Stomach (tissue), 9 donors: ENCODE data around the gene TMEM182. TPM values are rescaled to one million over a fixed set of nuclear protein-coding genes. Genes with fewer than 3 reads are reported as not detected.

Experiments used
- DNase-seq, 2 donors: peaks; one replicate each; pipeline versions ENCODE4 v3.0.0 to v3.0.0-alpha.2; 2013 to 2019
- H3K27ac ChIP-seq, 5 donors: fragments of 200-600 bp in 4 of 5; sonication (generic) in 4 of 5; one replicate each; pipeline ENCODE4 v1.5.1; 2013 to 2019; ENCODE audit warnings: mild to moderate bottlenecking in 1 of 5, moderate library complexity in 1 of 5
- H3K27me3 ChIP-seq, 3 donors: fragments of 200-600 bp; sonication (generic); one replicate each; pipeline ENCODE4 v1.5.1; 2017 to 2019; ENCODE audit warnings: mixed run types in 1 of 3
- H3K36me3 ChIP-seq, 4 donors: fragments of 200-600 bp; sonication (generic); 1 replicate in 3 of 4; 2 replicates in 1 of 4; pipeline ENCODE4 v1.5.1; 2016 to 2019
- H3K4me1 ChIP-seq, 4 donors: fragments of 200-600 bp; sonication (generic); one replicate each; pipeline ENCODE4 v1.5.1; 2016 to 2019
- H3K4me3 ChIP-seq, 4 donors: fragments of 200-600 bp; sonication (generic) in 3 of 4; one replicate each; pipeline ENCODE4 v1.5.1; 2016 to 2019; ENCODE audit warnings: mild to moderate bottlenecking in 1 of 4
- H3K9me3 ChIP-seq, 4 donors: fragments of 200-600 bp; sonication (generic); one replicate each; pipeline ENCODE4 v1.5.1; 2016 to 2019
- EP300 ChIP-seq: sonication (generic); formaldehyde crosslinking; IDR thresholded peaks from one replicate; pipeline ENCODE4 v1.6.1; 2017; ENCODE audit warnings: antibody characterized with exemption
- POLR2A ChIP-seq, 4 donors: fragments of 450-650 bp; IDR thresholded peaks; one replicate each; pipeline ENCODE4 v1.6.1; 2016; ENCODE audit warnings: antibody characterized with exemption in 4 of 4, control low read depth in 2 of 4, mild to moderate bottlenecking in 1 of 4, moderate library complexity in 1 of 4
- POLR2AphosphoS5 ChIP-seq, 3 donors: sonication (generic); formaldehyde crosslinking; IDR thresholded peaks; one replicate each; pipeline ENCODE4 v1.6.1; 2016; ENCODE audit warnings: antibody characterized with exemption in 3 of 3
- WGBS, 5 donors: extraction: QIAGEN DNeasy Blood & Tissue Kit in 3 of 5; methylation state at CpG; one replicate each; pipeline versions ENCODE4 v1.1.5 to v1.1.7; 2013 to 2018; 5-methylcytosine and 5-hydroxymethylcytosine counted together
- intact Hi-C: fragments of 100-400 bp; cut with DNase I; formaldehyde crosslinking; loops from one replicate; pipeline ENCODE4 v1.15.1; 2023; ENCODE audit warnings: low total_unique reads
- polyA plus RNA-seq, 3 donors: library from polyadenylated mRNA; stranded (reverse); fragments of 200-250 nt; gene quantifications; one replicate each; pipeline ENCODE4 v1.2.3, GENCODE V29; 2013
- total RNA-seq, 5 donors: library from RNA; depleted of rRNA; stranded (reverse); fragments of >200 nt; gene quantifications; one replicate each; pipeline versions ENCODE4 v1.1.0 to v1.2.3, GENCODE V29; 2014 to 2016
- TF ChIP-seq, protein P1 (sequence below), 7 experiments: fragments of 450-650 bp in 4 of 7; fragments of 200-600 bp in 3 of 7; sonication (generic) in 3 of 7; IDR thresholded peaks; one replicate each; pipeline ENCODE4 v1.5.1; 2016 to 2019; ENCODE audit warnings: antibody characterized with exemption in 7 of 7, control low read depth in 2 of 7, mild to moderate bottlenecking in 1 of 7
- donor health status: healthy with polysubstance abuse.
- donor health status: Bipolar disorder and iron deficiency.
- donor health status: healthy.

TMEM182 gene
- total and polyA plus RNA-seq, 8 donors, result 1.0 to 5.3 (median 2.6) TPM; not detected in 3

GRCh38 chr2:102755284-102755683 lies 6.5 kb upstream of the TMEM182 start:
- TF ChIP-seq EP300, result no peak
- TF ChIP-seq POLR2AphosphoS5 (IDR thresholded peaks at IDR 0.05), result no peak
- no peak for TF ChIP-seq POLR2A (IDR thresholded peaks at IDR 0.05)
- TF ChIP-seq, protein P1, sequence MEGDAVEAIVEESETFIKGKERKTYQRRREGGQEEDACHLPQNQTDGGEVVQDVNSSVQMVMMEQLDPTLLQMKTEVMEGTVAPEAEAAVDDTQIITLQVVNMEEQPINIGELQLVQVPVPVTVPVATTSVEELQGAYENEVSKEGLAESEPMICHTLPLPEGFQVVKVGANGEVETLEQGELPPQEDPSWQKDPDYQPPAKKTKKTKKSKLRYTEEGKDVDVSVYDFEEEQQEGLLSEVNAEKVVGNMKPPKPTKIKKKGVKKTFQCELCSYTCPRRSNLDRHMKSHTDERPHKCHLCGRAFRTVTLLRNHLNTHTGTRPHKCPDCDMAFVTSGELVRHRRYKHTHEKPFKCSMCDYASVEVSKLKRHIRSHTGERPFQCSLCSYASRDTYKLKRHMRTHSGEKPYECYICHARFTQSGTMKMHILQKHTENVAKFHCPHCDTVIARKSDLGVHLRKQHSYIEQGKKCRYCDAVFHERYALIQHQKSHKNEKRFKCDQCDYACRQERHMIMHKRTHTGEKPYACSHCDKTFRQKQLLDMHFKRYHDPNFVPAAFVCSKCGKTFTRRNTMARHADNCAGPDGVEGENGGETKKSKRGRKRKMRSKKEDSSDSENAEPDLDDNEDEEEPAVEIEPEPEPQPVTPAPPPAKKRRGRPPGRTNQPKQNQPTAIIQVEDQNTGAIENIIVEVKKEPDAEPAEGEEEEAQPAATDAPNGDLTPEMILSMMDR (IDR thresholded peaks at IDR 0.05), result no peak
- intact Hi-C loops, result no loop called here
- no peaks in the 10 kb centered on the region for H3K36me3 ChIP-seq
- peaks cover 0 to 18% (median 8%) of the 10 kb centered on the region in 4 donors for H3K4me1 ChIP-seq
- H3K9me3 ChIP-seq, result no peaks in the 10 kb centered on the region
- DNase-seq, result no peak
- no peak overlapping the region for H3K4me3 ChIP-seq
- 50 to 76% (median 61%) methylated on average over 4 of the region's 4 CpGs for WGBS, 5 donors
- no peak overlapping the region for H3K27ac ChIP-seq
- H3K27me3 ChIP-seq, result no peaks in the 10 kb centered on the region

DNA sequence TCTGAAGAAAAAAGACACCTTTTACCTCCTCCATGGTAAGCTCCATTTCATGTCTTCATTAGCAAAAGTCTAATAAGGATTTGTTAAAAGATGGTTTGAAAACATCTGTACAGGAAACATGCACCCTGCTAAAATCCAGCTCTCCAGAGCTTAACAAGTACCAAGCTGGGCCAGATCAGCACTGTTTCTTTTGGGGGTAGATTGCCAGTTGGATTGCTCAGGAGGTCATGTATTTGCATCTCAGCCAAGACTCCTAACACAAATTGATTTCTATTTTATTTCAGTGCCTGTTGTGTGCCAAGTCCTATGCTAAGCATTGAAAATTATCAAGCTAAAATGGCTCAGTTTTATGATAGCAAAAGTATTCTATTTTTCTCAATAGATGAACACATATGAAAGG lies 3.4 kb upstream of the TMEM182 start:
- no peak for TF ChIP-seq EP300
- no peak for TF ChIP-seq POLR2A (IDR thresholded peaks at IDR 0.05)
- TF ChIP-seq POLR2AphosphoS5 (IDR thresholded peaks at IDR 0.05), result no peak
- TF ChIP-seq, protein P1 (IDR thresholded peaks at IDR 0.05), result no peak
- DNase-seq, result peak in 1 of 2 donors; percentile 35
- no peak overlapping the region for H3K4me3 ChIP-seq

GRCh38 chr2:102764083-102764482 lies 2.3 kb downstream of the TMEM182 start:
- TF ChIP-seq EP300 (no peak), POLR2A (IDR thresholded peaks at IDR 0.05) (no peak), POLR2AphosphoS5 (IDR thresholded peaks at IDR 0.05) (no peak)
- TF ChIP-seq, protein P1 (IDR thresholded peaks at IDR 0.05), result no peak
- Histone ChIP-seq H3K36me3 (peaks cover 0 to 12% (median 3%) of the 10 kb centered on the region in 4 donors), H3K9me3 (no peaks in the 10 kb centered on the region), H3K27me3 (no peaks in the 10 kb centered on the region), H3K4me1 (no peaks in the 10 kb centered on the region), H3K27ac (no peak overlapping the region), H3K4me3 (no peak overlapping the region)
- intact Hi-C loops, result no loop called here
- no peak for DNase-seq
- 91 to 95% (median 93%) methylated on average over 6 of the region's 6 CpGs for WGBS, 5 donors

More for the DNA sequence above, 3.4 kb upstream of the TMEM182 start:
- H3K4me1 ChIP-seq, result peaks cover 0 to 18% (median 8%) of the 10 kb centered on the region in 4 donors
- intact Hi-C loops, result no loop called here
- no peaks in the 10 kb centered on the region for H3K36me3 ChIP-seq
- no peaks in the 10 kb centered on the region for H3K27me3 ChIP-seq
- no peaks in the 10 kb centered on the region for H3K9me3 ChIP-seq
- H3K27ac ChIP-seq, result no peak overlapping the region

- Histone ChIP-seq H3K36me3 (peaks cover 0 to 12% (median 3%) of the 10 kb centered on the region in 4 donors), H3K27me3 (no peaks in the 10 kb centered on the region), H3K4me1 (no peaks in the 10 kb centered on the region), H3K9me3 (no peaks in the 10 kb centered on the region), H3K4me3 (no peak overlapping the region), H3K27ac (no peak overlapping the region)
- TF ChIP-seq EP300 (no peak), POLR2AphosphoS5 (IDR thresholded peaks at IDR 0.05) (no peak), POLR2A (IDR thresholded peaks at IDR 0.05) (no peak)
- TF ChIP-seq, protein P1 (IDR thresholded peaks at IDR 0.05), result no peak
- WGBS, 5 donors, result 95 to 100% (median 97%) methylated on average over 1 of the region's 1 CpG
- intact Hi-C loops, result no loop called here
- DNase-seq, result no peak
Observed at GRCh38 chr2:102765061-102765460, 3.2 kb downstream of the TMEM182 start.
